Measurements from ENCODE around the gene GPN1. TPM values are rescaled to one million over a fixed set of nuclear protein-coding genes. Genes with fewer than 3 reads are reported as not detected.

GPN1 gene
- total RNA-seq, 2 donors from 2014 or later: 23.4 to 27.6 TPM

DNA sequence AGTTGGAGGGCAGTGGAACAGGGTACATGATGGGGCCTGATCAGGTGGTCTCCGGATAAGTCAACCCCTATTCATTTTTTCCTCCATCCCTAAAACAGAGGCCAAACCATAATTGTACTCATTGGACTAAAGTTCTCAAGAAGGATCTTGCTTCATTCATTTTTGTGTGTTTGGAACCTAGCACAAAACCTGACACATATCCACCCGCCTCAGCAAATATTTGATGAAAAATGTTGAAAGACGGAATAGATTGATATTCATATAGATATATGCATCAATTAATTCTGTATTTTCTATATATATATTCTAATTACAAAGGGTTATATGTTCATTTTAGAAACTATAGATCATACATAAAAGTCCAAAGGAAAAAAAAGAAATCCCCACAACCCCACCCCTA, 56.7 kb downstream of the GPN1 start:
- no peak overlapping the region for H3K4me3 ChIP-seq
- no peak overlapping the region for H3K27ac ChIP-seq
- no peak for DNase-seq
- no peaks in the 10 kb centered on the region for H3K4me1 ChIP-seq
- H3K9me3 ChIP-seq: no peaks in the 10 kb centered on the region
- H3K9ac ChIP-seq (ENCODE audit: low read depth in 2 of 2, low read length in 2 of 2): no peak overlapping the region
- no peaks in the 10 kb centered on the region for H3K27me3 ChIP-seq
- H3K36me3 ChIP-seq: peaks cover 14% of the 10 kb centered on the region
- TF ChIP-seq, protein P1, sequence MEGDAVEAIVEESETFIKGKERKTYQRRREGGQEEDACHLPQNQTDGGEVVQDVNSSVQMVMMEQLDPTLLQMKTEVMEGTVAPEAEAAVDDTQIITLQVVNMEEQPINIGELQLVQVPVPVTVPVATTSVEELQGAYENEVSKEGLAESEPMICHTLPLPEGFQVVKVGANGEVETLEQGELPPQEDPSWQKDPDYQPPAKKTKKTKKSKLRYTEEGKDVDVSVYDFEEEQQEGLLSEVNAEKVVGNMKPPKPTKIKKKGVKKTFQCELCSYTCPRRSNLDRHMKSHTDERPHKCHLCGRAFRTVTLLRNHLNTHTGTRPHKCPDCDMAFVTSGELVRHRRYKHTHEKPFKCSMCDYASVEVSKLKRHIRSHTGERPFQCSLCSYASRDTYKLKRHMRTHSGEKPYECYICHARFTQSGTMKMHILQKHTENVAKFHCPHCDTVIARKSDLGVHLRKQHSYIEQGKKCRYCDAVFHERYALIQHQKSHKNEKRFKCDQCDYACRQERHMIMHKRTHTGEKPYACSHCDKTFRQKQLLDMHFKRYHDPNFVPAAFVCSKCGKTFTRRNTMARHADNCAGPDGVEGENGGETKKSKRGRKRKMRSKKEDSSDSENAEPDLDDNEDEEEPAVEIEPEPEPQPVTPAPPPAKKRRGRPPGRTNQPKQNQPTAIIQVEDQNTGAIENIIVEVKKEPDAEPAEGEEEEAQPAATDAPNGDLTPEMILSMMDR (IDR thresholded peaks at IDR 0.05): no peak
- intact Hi-C loops (cut with DNase I): no loop called here

DNA sequence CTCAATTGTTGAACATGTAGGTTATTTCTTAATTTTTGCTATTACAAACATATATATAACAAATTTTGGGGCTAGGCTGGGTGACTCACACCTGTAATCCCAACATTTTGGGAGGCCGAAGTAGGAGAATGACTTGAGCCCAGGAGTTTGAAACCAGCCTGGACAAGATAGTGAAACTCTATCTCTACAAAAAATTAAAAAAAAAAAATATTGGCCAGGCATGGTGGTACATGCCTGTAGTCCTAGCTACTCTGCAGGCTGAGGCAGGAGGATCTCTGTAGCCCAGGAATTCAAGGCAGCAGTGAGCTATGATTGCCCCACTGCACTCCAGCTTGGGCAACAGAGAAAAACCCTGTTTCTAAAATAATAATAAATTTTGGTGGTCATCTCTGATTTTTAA, 58.4 kb downstream of the GPN1 start:
- DNase-seq: no peak
- Histone ChIP-seq H3K4me3 (no peak overlapping the region), H3K9me3 (no peaks in the 10 kb centered on the region), H3K27ac (no peak overlapping the region), H3K36me3 (peaks cover 14% of the 10 kb centered on the region), H3K4me1 (no peaks in the 10 kb centered on the region), H3K9ac (ENCODE audit: low read depth in 2 of 2, low read length in 2 of 2) (no peak overlapping the region), H3K27me3 (no peaks in the 10 kb centered on the region)
- intact Hi-C loops (cut with DNase I): no loop called here
- TF ChIP-seq, protein P1 (IDR thresholded peaks at IDR 0.05): no peak

DNA sequence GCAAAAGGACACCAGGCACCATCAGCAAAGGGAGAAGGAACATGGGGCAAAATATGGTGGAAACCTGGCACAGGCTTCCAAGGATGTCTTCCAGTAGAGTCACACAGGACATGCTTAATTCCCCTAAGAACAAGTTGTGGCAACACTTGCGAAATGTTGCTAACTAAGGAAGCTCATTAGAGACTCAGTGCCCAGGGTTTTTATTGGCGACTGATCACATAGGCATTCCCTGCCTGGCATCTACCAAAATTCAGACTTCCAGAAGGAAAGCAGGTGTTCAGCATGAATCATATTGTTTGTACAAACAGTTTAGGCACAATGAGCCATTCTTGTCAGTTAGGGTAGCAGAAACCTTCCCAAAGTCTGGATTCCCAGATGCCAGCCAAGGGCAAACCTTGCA, 60.6 kb downstream of the GPN1 start:
- no peak for DNase-seq
- Histone ChIP-seq H3K27ac (no peak overlapping the region), H3K4me3 (no peak overlapping the region), H3K36me3 (peaks cover 14% of the 10 kb centered on the region), H3K9me3 (no peaks in the 10 kb centered on the region), H3K9ac (ENCODE audit: low read depth in 2 of 2, low read length in 2 of 2) (no peak overlapping the region), H3K27me3 (no peaks in the 10 kb centered on the region), H3K4me1 (no peaks in the 10 kb centered on the region)
- intact Hi-C loops (cut with DNase I): no loop called here
- TF ChIP-seq, protein P1 (IDR thresholded peaks at IDR 0.05): no peak

DNA sequence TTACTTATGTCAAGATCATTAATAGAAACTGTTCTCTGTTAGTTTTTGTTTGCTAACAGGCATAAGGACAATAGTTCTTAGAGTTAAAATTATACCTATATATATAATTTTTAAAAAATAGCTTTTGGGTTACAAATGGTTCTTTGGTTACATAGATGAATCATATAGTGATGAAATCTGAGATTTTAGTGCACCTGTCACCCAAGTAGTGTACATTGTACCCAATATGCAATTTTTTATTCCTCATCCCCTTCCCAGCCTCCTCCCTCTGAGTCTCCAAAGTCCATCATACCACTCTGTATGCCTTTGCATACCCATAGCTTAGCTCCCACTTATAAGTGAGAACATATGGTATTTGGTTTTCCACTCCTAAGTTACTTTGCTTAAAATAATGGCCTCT, 61.2 kb downstream of the GPN1 start:
- TF ChIP-seq, protein P1 (IDR thresholded peaks at IDR 0.05): no peak
- H3K9me3 ChIP-seq: no peaks in the 10 kb centered on the region
- H3K9ac ChIP-seq (ENCODE audit: low read depth in 2 of 2, low read length in 2 of 2): no peak overlapping the region
- no peak for DNase-seq
- no peak overlapping the region for H3K4me3 ChIP-seq
- H3K36me3 ChIP-seq: peaks cover 13% of the 10 kb centered on the region
- intact Hi-C loops (cut with DNase I): no loop called here
- no peaks in the 10 kb centered on the region for H3K4me1 ChIP-seq
- no peaks in the 10 kb centered on the region for H3K27me3 ChIP-seq
- H3K27ac ChIP-seq: no peak overlapping the region

DNA sequence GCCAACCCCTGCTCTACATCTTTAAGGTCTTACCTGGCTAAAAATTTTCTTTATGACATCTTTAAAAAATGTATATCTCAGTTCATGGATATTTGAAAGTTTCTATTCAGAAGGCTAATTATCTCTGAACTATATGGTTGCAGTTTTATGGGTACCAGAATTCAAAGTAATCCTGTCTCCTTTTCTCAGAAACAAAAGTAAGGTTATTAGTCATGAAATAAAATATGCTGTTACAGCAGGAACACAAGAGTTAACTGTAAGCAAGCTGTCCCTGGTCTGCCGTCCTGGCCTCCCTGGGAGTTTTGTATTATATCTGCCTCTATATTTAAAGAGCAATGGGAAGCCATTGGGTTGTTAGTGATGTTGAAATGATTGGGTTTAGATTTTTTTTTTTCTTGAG, 68.8 kb downstream of the GPN1 start:
- H3K9ac ChIP-seq (ENCODE audit: low read depth in 2 of 2, low read length in 2 of 2): no peak overlapping the region
- H3K27ac ChIP-seq: no peak overlapping the region
- no peaks in the 10 kb centered on the region for H3K4me1 ChIP-seq
- intact Hi-C loops (cut with DNase I): no loop called here
- no peaks in the 10 kb centered on the region for H3K36me3 ChIP-seq
- DNase-seq: no peak
- no peaks in the 10 kb centered on the region for H3K27me3 ChIP-seq
- TF ChIP-seq, protein P1 (IDR thresholded peaks at IDR 0.05): no peak
- H3K4me3 ChIP-seq: no peak overlapping the region
- H3K9me3 ChIP-seq: no peaks in the 10 kb centered on the region

Other genes with a start within 250 kb of the GPN1 start
- gene ZNF513, start 248.3 kb upstream of the GPN1 start, total RNA-seq: 10 to 100 TPM; 21.7 to 24.5 TPM
- 100 to 1,000 TPM in 1 of 2 donors, 10 to 100 TPM in 1; 63.0 to 119 TPM for gene PPM1G, start 219.5 kb upstream of the GPN1 start, total RNA-seq
- 10 to 100 TPM; 69.6 to 87.7 TPM for gene NRBP1, start 200.4 kb upstream of the GPN1 start, total RNA-seq
- gene KRTCAP3, start 186.7 kb upstream of the GPN1 start, total RNA-seq: 100 to 1,000 TPM in 1 of 2 donors, 10 to 100 TPM in 1; 91.8 to 147 TPM
- 10 to 100 TPM; 34.7 to 52.6 TPM for gene IFT172, start 139.3 kb upstream of the GPN1 start, total RNA-seq
- 1 to 10 TPM in 1 of 2 donors, under 1 TPM in 1; 0.64 to 1.1 TPM for gene FNDC4, start 133.8 kb upstream of the GPN1 start, total RNA-seq
- under 1 TPM; 0.22 to 0.40 TPM for gene GCKR, start 132.2 kb upstream of the GPN1 start, total RNA-seq
- gene ZNF512, start 46.0 kb upstream of the GPN1 start, total RNA-seq: 10 to 100 TPM; 13.8 to 14.6 TPM
- gene CCDC121, start within 50 bp of the GPN1 start, total RNA-seq: 1 to 10 TPM; 2.8 to 2.9 TPM
- 10 to 100 TPM; 20.8 to 23.9 TPM for gene SUPT7L, start 34.6 kb downstream of the GPN1 start, total RNA-seq
- 10 to 100 TPM; 16.1 to 17.1 TPM for gene SLC4A1AP, start 34.8 kb downstream of the GPN1 start, total RNA-seq
- gene MRPL33, start 142.7 kb downstream of the GPN1 start, total RNA-seq: 10 to 100 TPM; 56.5 to 63.7 TPM